GM19238 (cell line): ENCODE results near the gene DEGS2.
A peak's percentile ranks its signal among the peaks of the same experiment; 100 is the strongest.

Experiments
- DNase-seq: peaks from one replicate; pipeline ENCODE4 v3.0.0; 2011; ENCODE audit warnings: low spot score; ENCODE audit not compliant: insufficient read length

The DEGS2 gene

GRCh38 chr14:100115236-100115635 lies 44.2 kb downstream of the DEGS2 start:
- no peak for DNase-seq

- DNase-seq: no peak
Observed at GRCh38 chr14:100114109-100114765, 45.2 kb downstream of the DEGS2 start.

- no peak for DNase-seq
Observed at GRCh38 chr14:100111931-100112704, 47.3 kb downstream of the DEGS2 start.

GRCh38 chr14:100110816-100111215 lies 48.6 kb downstream of the DEGS2 start:
- no peak for DNase-seq

- DNase-seq: no peak
Observed at GRCh38 chr14:100109594-100109955, 49.9 kb downstream of the DEGS2 start.

- no peak for DNase-seq
Observed at GRCh38 chr14:100108840-100109593, 50.4 kb downstream of the DEGS2 start.

GRCh38 chr14:100108042-100108825 lies 51.2 kb downstream of the DEGS2 start:
- peak; percentile 81 for DNase-seq

GRCh38 chr14:100107236-100107635 lies 52.2 kb downstream of the DEGS2 start:
- no peak for DNase-seq

- no peak for DNase-seq
Observed at GRCh38 chr14:100106250-100107112, 53.0 kb downstream of the DEGS2 start.

- no peak for DNase-seq
Observed at GRCh38 chr14:100105357-100106169, 53.9 kb downstream of the DEGS2 start.

- DNase-seq: no peak
Observed at GRCh38 chr14:100104523-100105300, 54.7 kb downstream of the DEGS2 start.

- DNase-seq: no peak
Observed at GRCh38 chr14:100104006-100104352, 55.5 kb downstream of the DEGS2 start.

- DNase-seq: no peak
Observed at GRCh38 chr14:100103250-100104005, 56.0 kb downstream of the DEGS2 start.

GRCh38 chr14:100102156-100102785 lies 57.2 kb downstream of the DEGS2 start:
- DNase-seq: no peak

GRCh38 chr14:100100032-100100703 lies 59.3 kb downstream of the DEGS2 start:
- no peak for DNase-seq

- DNase-seq: no peak
Observed at GRCh38 chr14:100098171-100098570, 61.3 kb downstream of the DEGS2 start.

- no peak for DNase-seq
Observed at GRCh38 chr14:100096656-100097055, 62.8 kb downstream of the DEGS2 start.
